WI38 (cell line): ENCODE results near the gene EDN1.

Experiments
- H3K4me3 ChIP-seq: 2 replicates; pipeline ENCODE4 v1.5.1; 2011; ENCODE audit warnings: low read depth, mild to moderate bottlenecking, control low read depth, low read length
- CTCF ChIP-seq: IDR thresholded peaks from 2 replicates; pipeline ENCODE4 v1.5.1; 2012; ENCODE audit warnings: low read depth, mild to moderate bottlenecking, control low read depth, low read length

EDN1 gene

GRCh38 chr6:12249541-12250382 is 40.4 kb upstream of the EDN1 start:
- TF ChIP-seq CTCF = no peak
- no peak overlapping the region for H3K4me3 ChIP-seq

DNA sequence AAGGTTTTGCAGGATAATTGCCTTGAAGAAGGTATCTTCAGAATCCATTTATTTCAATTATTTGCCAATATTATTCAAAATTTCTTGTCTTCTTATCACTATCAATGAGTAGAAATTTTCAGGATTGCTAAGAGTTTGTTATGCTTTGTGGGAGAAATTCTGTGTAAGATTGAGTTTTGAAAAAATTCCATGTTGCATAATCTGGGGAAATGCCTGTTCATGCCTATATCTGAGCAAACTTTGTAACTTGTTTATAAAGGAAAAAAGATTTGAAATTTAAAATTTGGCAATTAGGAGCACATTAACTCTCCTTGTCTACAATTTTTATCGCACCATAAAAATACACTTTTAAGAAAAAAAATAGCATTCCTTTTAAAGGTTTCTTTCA is 39.8 kb upstream of the EDN1 start:
- H3K4me3 ChIP-seq = no peak overlapping the region
- TF ChIP-seq CTCF = no peak

DNA sequence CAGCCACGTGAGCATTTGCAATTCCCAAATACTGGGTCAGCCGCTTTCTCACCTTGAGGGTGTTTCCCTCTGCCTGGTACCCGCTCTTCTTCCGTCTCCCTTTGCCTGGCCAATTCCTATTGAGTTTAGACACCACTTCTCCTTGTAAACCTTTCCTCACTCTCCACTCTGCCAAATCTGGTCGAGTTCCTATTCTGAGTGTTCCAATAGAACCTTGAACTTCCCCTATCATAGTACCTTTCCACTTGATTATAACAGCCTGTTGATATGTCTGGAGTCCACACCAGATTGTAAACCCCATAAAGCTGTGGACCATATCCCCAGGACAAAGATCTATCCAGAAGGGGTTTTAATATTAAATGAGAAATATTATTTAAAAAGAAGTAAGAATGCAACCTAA is 36.0 kb upstream of the EDN1 start:
- H3K4me3 ChIP-seq = no peak overlapping the region
- TF ChIP-seq CTCF = no peak

DNA sequence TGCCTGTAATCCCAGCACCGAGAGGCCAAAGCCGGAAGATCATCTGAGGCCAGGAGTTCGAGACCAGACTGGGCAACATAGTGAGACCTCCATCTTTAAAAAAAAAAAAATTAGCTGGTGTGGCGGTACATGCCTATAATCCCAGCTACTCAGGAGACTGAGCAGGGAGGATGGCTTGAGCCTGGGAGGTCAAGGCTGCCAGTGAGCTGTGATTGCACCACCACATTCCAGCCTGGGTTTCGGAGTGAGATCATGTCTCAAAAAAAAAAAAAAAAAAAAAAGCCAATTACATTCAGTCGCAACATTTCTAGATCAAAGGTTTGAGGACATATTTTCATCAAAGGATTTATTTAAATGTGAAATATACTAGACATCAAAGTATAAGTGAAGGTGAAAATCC is 32.0 kb upstream of the EDN1 start:
- TF ChIP-seq CTCF = no peak
- no peak overlapping the region for H3K4me3 ChIP-seq

DNA sequence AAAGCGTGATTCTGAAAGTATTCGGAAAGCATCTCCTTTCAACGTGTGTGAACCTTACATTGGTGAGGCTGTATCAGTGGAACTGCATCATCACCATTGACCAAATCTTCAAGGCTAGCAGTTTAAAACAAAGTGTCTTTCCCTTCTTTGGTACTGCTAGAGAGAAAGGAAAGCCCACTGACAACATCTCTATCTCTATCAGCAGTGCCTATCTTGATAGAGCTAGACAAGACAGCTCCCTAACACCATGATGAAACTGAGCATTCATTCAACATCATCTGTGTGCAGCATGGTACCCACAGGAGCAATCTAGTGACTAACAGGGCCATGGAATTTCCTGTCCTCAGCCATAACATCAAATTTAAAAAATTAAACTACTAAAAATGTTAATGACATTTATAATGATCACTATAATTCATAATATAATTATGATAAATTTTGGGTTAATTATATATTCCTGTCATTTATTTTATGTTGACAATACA is 31.5 kb upstream of the EDN1 start:
- H3K4me3 ChIP-seq = no peak overlapping the region
- no peak for TF ChIP-seq CTCF

DNA sequence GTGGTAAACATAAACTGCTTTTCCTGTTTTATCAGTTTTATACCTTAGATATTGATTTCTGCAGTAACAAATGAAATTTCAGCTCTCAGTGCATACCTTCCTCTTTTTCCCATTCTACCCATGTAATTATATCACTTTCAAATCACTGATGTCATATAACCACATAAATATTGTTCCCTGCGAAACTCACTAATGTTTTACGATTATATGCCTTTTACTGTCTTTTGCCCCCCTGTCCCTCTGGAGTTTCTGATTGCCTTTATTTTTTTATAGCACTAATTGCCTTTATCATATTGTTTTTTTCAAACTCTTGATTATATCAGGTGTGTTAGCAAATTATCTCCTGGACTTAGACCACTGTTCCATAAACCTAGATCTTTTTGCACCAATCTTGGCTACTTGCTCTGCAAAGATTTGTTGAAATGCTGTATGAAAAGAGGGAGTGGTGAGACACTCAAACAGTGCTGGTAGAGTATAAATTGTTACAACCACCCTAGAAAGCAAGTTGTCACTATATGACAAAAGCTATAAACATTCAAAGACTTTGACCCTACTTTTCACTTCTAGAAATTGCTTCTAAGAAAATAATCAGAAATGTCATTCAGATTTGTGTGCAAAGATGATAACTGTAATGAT is 29.6 kb upstream of the EDN1 start:
- no peak overlapping the region for H3K4me3 ChIP-seq
- TF ChIP-seq CTCF = no peak

- no peak for TF ChIP-seq CTCF
- no peak overlapping the region for H3K4me3 ChIP-seq
These were observed 28.7 kb upstream of the EDN1 start for GRCh38 chr6:12261502-12261901.
